ENCODE results near the gene CDON.
A peak's percentile ranks its signal among the peaks of the same experiment; 100 is the strongest.
"Not testable (repeated sequence)": the region's sequence is repeated elsewhere in the genome, so short reads cannot be mapped to it uniquely, and the experiment has no call there.

Gene CDON

DNA sequence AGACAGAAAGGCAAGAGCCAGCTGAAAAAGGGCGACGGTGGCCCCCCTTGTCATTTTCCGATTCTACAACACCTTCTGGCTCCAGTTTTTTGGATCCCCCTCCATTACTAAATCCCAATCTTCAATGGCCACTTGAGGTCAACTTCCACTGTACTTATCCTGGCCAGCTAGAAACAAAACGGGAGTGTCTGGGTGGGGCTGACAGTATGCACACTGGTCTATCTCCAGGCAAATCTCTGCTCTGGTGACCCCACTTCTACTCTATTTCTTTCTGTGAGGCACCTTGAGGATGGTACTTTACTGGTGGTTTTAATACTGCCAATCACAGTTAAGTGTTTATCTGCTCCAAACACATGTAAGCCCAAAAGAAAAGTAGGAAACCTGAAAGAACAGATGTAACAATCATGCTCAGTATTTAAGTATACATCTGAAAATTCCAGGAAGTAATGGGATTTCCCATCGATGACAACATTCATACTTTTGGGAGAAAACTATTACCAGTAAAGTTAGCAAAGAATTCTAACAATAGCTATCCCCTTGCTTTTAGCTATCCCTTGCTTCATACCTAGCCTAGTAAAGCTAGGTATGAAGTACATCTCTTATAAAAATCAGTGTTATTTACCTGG is 16.0 kb downstream of the CDON start:
- DNase-seq (ENCODE audit: low read depth) = no peak

GRCh38 chr11:126039485-126040271 is 23.0 kb downstream of the CDON start:
- no peak for DNase-seq (ENCODE audit: low read depth)

DNA sequence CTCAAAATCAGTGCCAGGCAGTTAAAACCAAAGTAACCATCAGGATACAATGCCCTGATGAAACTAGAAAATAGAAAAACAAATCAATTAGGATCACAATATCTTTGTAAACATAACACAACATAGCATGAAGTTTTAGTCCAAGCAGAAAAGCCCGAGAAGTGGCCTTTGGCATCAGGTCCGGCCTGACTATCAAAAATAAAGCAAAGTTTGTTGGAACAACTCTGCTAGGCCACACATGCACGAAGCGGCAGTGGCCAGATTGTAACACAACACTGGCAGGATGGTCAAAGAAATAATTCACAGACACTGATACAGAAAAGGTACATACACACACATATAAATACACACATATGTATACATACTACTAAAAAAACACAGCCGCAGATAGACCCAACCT is 26.9 kb downstream of the CDON start:
- DNase-seq (ENCODE audit: low read depth) = no peak

DNA sequence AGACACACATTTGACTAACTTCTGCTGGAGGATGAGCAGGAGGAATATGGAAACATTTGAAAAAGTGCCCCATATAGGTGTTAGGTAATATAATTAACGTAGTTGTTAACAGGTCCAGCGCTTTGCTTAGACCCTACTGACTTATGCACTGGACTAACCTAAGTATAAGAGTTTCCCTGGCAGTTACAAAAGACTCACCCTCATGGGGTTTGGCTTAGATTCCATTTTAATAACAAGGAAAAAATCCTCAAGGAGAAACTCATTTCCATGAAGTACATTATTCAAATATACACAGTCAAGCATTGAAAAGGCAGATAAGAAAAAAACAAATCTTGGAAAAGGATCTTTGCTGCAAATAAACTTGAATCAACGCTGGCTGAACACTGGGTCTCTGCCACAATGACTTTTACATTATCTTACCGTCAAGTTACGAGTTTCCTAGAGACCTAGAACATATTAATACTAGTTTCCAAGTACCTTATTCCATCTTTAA is 27.7 kb downstream of the CDON start:
- DNase-seq (ENCODE audit: low read depth) = no peak

DNA sequence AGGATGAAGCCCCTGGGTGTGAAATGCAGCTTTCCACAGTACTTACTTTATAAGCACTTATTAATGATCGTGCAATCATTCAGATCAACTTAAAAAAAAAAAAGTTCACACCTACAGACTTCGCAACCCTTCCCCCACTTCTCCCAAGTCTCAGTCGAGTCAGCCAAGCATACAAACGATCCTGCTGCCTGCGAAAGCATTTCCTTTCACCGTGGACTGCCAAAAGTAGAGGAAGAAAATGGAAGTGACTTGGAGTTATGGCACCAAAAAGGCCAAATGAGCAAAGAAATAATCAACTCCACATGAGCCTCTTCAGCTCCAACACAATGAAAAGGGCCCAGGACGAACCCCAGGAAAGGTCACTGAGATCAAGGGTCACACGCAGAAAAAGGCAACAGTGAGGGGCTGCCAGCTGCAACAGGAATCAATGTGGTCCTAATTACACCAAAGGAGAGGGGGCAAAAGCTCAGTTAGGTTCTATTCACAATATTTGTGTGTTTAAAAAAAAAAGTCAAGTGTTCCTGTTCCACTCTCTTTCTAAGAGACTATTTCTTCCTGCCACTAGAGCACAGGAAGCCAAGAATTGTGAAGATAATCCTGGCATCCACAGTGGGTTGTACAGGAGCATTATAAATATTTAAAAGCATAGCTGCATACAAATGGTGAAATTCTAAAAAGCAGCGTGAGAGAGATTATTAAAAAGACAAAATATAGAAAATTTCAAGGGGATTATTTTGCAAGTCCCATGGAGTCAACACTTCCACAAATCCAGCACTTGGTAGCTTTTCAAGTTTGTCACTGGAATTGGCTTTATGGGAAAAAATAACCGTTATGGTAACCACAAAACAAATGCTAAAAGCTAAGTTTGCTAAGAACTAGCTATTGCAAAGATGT is 28.4 kb downstream of the CDON start:
- DNase-seq (ENCODE audit: low read depth) = no peak

- no peak for DNase-seq (ENCODE audit: low read depth)
These were observed 30.3 kb downstream of the CDON start for GRCh38 chr11:126032375-126032774.

- DNase-seq (ENCODE audit: low read depth) = no peak
These were observed 32.9 kb downstream of the CDON start for GRCh38 chr11:126029805-126030204.

DNA sequence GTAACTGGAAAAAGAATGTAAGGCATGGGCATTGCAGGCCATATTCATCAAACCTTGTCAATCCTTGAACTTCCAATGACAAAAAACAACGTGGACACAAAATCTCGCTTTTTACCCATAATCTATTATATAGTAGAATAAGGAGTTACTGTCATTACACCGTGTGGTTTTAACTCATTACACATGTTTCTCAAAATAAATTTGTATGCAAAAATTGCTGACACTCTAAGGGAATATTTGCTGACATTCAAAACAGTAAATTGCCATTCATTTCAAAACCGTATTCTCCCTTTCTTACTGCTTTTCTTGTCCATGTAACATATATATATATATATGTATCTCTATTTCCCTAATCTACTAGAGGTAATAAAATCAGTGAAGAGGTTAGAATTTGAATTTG is 33.4 kb downstream of the CDON start:
- DNase-seq (ENCODE audit: low read depth) = no peak

DNA sequence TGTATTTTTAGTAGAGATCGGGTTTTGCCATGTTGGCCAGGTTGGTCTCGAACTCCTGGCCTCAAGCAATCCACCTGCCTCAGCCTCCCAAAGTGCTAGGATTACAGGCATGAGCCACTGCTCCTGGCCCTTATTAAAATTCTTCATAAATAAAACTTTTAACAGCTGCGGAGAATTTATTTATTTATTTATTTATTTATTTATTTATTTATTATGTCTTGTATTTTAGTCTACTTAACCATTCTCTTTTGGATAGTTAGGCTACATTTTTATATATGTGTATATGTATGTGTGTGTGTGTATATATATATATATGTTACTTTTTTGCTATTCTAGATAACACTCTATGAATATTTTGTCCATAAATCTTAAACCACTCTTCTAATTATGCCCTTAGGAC is 34.1 kb downstream of the CDON start:
- DNase-seq (ENCODE audit: low read depth) = not testable (repeated sequence)

DNA sequence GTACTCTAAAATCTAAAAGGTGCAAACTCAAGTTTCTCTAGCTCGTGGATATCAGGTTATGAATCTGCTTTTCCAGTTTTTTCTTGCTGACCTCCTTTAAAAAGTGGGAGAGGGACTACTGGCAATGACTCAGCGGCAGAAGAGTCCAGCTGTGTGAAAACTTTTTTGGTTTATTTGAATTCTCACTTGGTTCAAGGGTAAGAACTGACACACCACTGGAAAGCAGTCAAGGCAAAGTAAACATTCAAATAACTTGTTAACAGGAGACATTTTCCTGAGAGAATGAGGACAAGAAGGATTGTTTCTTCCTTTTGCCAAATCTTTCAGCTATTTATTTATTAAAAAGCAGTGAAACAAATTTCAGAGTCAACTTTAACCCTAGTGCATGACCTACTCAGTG is 36.1 kb downstream of the CDON start:
- no peak for DNase-seq (ENCODE audit: low read depth)

DNA sequence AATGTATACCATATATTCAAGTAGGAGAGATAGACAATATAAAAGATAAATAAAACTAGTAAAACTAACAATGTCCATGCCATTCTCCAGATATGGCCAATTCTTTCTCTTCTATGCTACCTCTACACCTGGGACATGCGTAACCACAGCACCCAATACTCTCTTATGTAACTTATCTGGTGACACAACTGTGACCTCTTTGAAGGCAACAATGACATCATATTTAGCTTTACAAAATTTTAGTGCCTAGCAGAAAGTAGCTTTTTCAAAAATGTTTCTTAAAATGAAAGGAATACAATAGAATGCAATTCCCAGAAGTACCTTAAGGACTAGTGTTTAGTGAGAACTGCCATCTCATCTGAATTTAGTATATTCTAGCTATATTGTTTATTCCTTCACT is 36.8 kb downstream of the CDON start:
- no peak for DNase-seq (ENCODE audit: low read depth)

DNA sequence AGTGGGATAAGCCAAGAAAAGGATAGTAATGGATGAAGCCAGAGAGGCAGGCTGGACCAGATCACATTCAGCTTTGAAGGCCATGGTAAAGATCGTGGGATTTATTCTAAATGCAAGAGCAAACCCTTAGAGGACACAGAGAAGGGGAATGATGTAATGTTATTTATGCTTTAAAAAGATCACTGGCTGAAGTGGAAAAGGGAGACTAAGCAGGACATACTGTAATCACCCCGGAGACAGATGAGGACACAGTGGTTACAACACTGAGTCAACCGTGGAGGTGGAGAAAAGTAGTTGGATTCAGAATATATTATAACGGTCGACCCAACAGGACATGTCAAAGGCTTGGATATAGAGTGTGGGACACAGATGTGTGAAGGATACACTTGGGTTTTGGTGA is 38.5 kb downstream of the CDON start:
- DNase-seq (ENCODE audit: low read depth) = no peak

GRCh38 chr11:126012852-126013251 is 49.8 kb downstream of the CDON start:
- no peak for DNase-seq (ENCODE audit: low read depth)

- no peak for DNase-seq (ENCODE audit: low read depth)
These were observed 50.9 kb downstream of the CDON start for GRCh38 chr11:126011754-126012153.

DNA sequence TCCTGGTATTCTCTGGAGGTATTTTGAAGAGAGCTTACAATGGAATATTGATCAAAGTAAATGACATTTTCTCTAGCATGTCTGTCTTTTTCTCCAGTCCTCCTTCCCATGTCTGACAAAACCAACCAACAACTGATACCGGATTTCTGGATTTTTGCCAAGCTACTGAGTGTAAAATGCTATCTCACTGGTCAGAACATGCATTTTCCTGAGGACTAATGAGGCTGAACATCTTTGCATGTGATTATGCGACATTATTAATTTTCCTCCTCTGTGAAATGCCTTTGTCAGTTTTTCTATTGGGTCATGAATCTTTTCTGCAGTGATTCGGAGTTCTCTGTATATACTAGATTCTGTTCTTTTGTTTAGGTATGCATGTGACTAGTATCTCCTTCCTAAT is 51.4 kb downstream of the CDON start:
- no peak for DNase-seq (ENCODE audit: low read depth)

DNA sequence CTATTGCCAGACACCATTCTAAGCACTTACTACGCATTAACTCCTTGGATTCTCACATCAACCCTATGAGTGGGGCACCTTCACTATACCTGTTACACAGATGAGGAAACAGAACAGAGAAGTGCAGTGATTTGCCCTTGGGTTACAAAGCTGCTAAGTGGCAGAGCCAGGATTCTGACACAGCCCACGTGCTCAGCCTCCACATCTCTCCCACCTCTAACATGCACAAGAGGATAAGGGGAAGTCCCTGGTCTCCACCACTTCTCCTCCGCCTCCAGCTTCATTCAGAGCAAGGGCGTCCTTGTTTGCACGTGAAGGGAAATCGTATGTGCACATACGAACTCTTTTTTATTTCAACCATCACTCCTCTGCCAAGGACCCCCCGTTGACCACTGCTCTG is 53.7 kb downstream of the CDON start:
- DNase-seq (ENCODE audit: low read depth) = no peak

DNA sequence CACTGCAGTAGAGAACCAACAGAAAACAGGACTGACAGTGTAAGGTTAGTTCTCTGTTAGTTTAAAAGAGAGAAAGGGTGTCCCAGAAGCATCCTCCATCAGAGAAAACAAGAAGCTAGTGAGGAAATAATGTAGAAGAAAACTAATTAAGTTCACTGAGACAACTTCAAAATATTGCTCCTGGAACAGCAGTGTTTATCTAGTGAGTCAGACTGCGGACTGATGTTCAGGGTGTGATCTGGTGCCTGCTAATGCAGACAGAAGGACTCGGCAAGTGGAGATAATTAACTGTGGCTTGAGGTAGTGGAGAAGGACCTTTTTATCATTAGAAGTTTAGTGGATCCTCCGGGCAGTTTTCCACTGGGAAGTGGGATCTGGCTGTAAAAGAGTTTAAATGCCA is 55.4 kb downstream of the CDON start:
- DNase-seq (ENCODE audit: low read depth) = peak; percentile 28

DNA sequence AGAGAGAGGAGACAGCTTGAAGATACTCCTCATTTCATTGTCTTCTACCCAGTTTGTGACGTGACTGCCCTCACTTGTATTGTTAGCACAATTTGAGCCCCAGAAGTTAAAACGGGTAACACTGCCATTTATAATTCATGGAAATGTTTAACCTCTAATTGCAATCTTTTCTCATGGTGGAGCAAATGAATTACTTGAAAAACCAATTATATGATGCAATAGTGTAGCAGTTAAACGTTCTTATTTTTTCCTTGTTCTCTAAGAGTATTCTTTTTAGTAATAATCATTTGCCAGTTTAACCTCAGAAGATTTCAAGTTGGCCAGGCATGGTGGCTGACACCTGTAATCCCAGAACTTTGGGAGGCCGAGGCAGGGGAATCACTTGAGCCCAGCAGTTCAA is 56.6 kb downstream of the CDON start:
- DNase-seq (ENCODE audit: low read depth) = no peak

DNA sequence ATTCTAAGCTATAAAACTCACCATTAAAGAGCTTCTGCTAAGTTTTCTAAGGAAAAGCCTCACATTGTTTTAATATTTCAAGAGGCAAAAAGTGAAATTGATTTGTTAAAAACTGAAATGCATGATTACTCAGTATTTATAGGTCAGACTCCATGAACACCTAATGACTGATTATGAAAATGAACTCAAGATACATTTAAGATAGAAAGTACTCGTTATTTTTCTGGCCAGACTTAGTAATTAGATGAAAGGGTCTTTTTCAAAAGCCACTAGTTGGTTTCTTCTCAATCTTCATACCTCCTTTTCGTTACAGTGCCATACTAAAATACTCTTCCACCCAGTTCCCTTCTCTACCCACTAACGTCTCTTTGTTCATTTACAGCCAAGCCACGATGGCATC is 60.5 kb downstream of the CDON start:
- DNase-seq (ENCODE audit: low read depth) = no peak

DNA sequence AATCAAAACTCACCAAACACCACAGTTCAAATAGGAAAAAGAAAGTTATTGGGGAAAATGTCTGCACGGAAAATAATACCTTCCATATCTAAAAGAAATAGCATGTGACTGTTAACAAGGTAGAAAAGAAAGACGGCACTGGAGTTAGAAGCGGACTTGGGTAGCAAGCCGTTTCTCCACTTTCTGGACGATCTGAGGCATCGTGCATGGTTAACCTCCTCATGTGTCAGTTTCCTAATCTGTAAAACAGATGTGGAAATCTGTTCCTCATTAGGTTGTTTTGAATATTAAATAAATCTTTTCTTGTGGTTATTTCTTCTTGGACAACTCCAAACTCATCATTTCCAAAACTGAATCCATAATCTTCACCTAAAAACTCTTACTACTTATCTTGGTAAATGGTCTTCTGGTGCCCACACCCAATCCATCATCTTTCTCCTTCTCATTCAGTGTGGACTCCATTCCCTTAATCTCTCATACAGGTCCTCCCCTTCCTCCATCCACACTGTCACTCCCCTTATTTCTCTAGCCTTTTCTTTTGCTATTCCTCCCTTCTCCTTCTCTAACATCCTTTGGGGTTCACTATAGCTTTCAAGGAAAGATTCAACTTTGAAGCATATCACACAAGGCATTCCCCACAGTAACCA is 63.3 kb downstream of the CDON start:
- peak; percentile 4 for DNase-seq (ENCODE audit: low read depth)

DNA sequence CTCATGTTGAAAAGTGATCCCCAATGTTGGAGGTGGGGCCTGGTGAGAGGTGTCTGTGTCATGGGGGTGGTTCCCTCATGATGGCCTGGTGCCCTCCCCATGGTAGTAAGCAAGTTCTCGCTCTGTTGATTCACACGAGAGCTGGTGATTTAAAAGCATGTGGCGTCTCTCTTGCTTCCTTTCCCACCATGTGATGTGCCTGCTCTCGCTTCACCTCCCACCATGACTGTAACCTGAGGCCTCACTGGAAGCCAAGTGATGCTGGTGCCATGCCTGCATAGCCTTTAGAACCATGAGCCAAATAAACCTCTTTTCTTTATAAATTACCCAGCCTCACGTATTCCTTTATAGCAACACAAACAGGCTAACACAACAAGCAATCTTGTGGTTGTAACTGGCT is 64.4 kb downstream of the CDON start:
- no peak for DNase-seq (ENCODE audit: low read depth)

- DNase-seq (ENCODE audit: low read depth) = no peak
These were observed 67.4 kb downstream of the CDON start for GRCh38 chr11:125995313-125995712.
